Liver (tissue), 9 donors: Measurements from ENCODE around the gene SCAI. TPM values are rescaled to one million over a fixed set of nuclear protein-coding genes. Genes with fewer than 3 reads are reported as not detected.
"Not testable (repeated sequence)": the region's sequence is repeated elsewhere in the genome, so short reads cannot be mapped to it uniquely, and the experiment has no call there.

Experiments used
- DNase-seq: peaks from one replicate; pipeline ENCODE4 v3.0.0-alpha.2; 2017; ENCODE audit warnings: low spot score
- H3K27ac ChIP-seq, 2 donors: one replicate each; pipeline ENCODE4 v1.7.0; 2013; ENCODE audit warnings: inconsistent platforms in 2 of 2, low read length in 2 of 2, control low read depth in 1 of 2, low read depth in 1 of 2, mild to moderate bottlenecking in 1 of 2
- H3K27me3 ChIP-seq, 4 donors: one replicate each; pipeline versions ENCODE4 v1.6.1 to v1.7.0; 2013; ENCODE audit warnings: low read length in 3 of 4, inconsistent platforms in 1 of 4, mild to moderate bottlenecking in 1 of 4, moderate library complexity in 1 of 4; ENCODE audit not compliant: control insufficient read depth in 4 of 4, insufficient read depth in 4 of 4
- H3K36me3 ChIP-seq, 4 donors: one replicate each; pipeline versions ENCODE4 v1.6.1 to v1.7.0; 2013; ENCODE audit warnings: low read length in 3 of 4, mild to moderate bottlenecking in 3 of 4, low read depth in 1 of 4, moderate library complexity in 1 of 4; ENCODE audit not compliant: control insufficient read depth in 4 of 4, insufficient read depth in 3 of 4
- H3K4me1 ChIP-seq, 4 donors: one replicate each; pipeline versions ENCODE4 v1.6.1 to v1.7.0; 2013; ENCODE audit warnings: low read length in 3 of 4, mild to moderate bottlenecking in 3 of 4, moderate library complexity in 1 of 4; ENCODE audit not compliant: control insufficient read depth in 4 of 4, insufficient read depth in 4 of 4
- H3K4me3 ChIP-seq, 3 donors: one replicate each; pipeline versions ENCODE4 v1.6.1 to v1.7.0; 2013; ENCODE audit warnings: low read length in 3 of 3, control low read depth in 1 of 3, low read depth in 1 of 3, mild to moderate bottlenecking in 1 of 3
- H3K9ac ChIP-seq, 2 donors: one replicate each; pipeline ENCODE4 v1.7.0; 2013; ENCODE audit warnings: low read length in 2 of 2, mild to moderate bottlenecking in 2 of 2, moderate library complexity in 2 of 2, control low read depth in 1 of 2, low read depth in 1 of 2
- H3K9me3 ChIP-seq, 4 donors: one replicate each; pipeline versions ENCODE4 v1.6.1 to v1.7.0; 2013; ENCODE audit warnings: low read length in 3 of 4; ENCODE audit not compliant: control insufficient read depth in 4 of 4
- ATF3 ChIP-seq: IDR thresholded peaks from 2 replicates; pipeline ENCODE4 v1.6.1; 2016; ENCODE audit warnings: antibody characterized with exemption
- CTCF ChIP-seq: fragments of 150-350 bp; IDR thresholded peaks from 2 replicates; pipeline ENCODE4 v1.5.1; 2017; ENCODE audit warnings: improper control_type of control experiment, low read depth, low read length; ENCODE audit not compliant: missing input control
- EGR1 ChIP-seq, 2 donors: IDR thresholded peaks; 2 replicates each; pipeline ENCODE4 v1.6.1; 2016 to 2018; ENCODE audit warnings: antibody characterized with exemption in 2 of 2, low read depth in 2 of 2
- FOXA2 ChIP-seq: IDR thresholded peaks from 2 replicates; pipeline ENCODE4 v1.6.1; 2016; ENCODE audit warnings: antibody characterized with exemption
- GABPA ChIP-seq, 2 donors: IDR thresholded peaks in 1 of 2; conservative IDR thresholded peaks in 1 of 2; 2 replicates each; pipeline ENCODE4 v1.6.1; 2016; ENCODE audit warnings: antibody characterized with exemption in 2 of 2, mild to moderate bottlenecking in 1 of 2, moderate library complexity in 1 of 2
- HNF4A ChIP-seq, 2 donors: conservative IDR thresholded peaks; 2 replicates each; pipeline ENCODE4 v1.6.1; 2016; ENCODE audit warnings: antibody characterized with exemption in 2 of 2, mild to moderate bottlenecking in 2 of 2
- HNF4G ChIP-seq: IDR thresholded peaks from 2 replicates; pipeline ENCODE4 v1.6.1; 2016; ENCODE audit warnings: antibody characterized with exemption
- MAX ChIP-seq: IDR thresholded peaks from 2 replicates; pipeline ENCODE4 v1.6.1; 2016; ENCODE audit warnings: antibody characterized with exemption
- NR2F2 ChIP-seq: IDR thresholded peaks from 2 replicates; pipeline ENCODE4 v1.6.1; 2016; ENCODE audit warnings: antibody characterized with exemption
- RAD21 ChIP-seq, 2 donors: IDR thresholded peaks; 2 replicates each; pipeline ENCODE4 v1.6.1; 2016; ENCODE audit warnings: antibody characterized with exemption in 2 of 2, mild to moderate bottlenecking in 2 of 2
- REST ChIP-seq: IDR thresholded peaks from 2 replicates; pipeline ENCODE4 v1.6.1; 2016; ENCODE audit warnings: antibody characterized with exemption, mild to moderate bottlenecking
- RXRA ChIP-seq, 2 donors: IDR thresholded peaks; 2 replicates each; pipeline ENCODE4 v1.6.1; 2017 to 2018; ENCODE audit warnings: antibody characterized with exemption in 2 of 2, mild to moderate bottlenecking in 1 of 2
- YY1 ChIP-seq: IDR thresholded peaks from 2 replicates; pipeline ENCODE4 v1.6.1; 2016; ENCODE audit warnings: antibody characterized with exemption, mild to moderate bottlenecking
- ZBTB33 ChIP-seq: IDR thresholded peaks from 2 replicates; pipeline ENCODE4 v1.6.1; 2016; ENCODE audit warnings: antibody characterized with exemption
- WGBS: extraction: QIAGEN DNeasy Blood & Tissue Kit; methylation state at CpG from one replicate; pipeline ENCODE4 v1.1.7; 2013; 5-methylcytosine and 5-hydroxymethylcytosine counted together
- polyA plus RNA-seq, 2 donors: library from polyadenylated mRNA; stranded (reverse) in 1 of 2; unstranded in 1 of 2; fragments of 200-250 nt in 1 of 2; fragments of >200 nt in 1 of 2; fragmentation: Nextera tagmentation in 1 of 2; extraction: Ambion mirVana in 1 of 2; gene quantifications; one replicate each; pipeline versions ENCODE4 v1.2.1 to v1.2.3, GENCODE V29; 2013 to 2015
- total RNA-seq, 2 donors: library from RNA; depleted of rRNA; stranded (reverse); fragments of >200 nt; gene quantifications; one replicate each; pipeline ENCODE4 v1.2.3, GENCODE V29; 2014
- donor health status: healthy.
- donor health status: healthy.
- donor health status: healthy.
- donor health status: healthy.
- donor health status: healthy.

Gene SCAI
- total and polyA plus RNA-seq, 4 donors = 0.24 to 5.3 (median 1.6) TPM

- H3K36me3 ChIP-seq = no peaks in the 10 kb centered on the region
- H3K27me3 ChIP-seq = no peaks in the 10 kb centered on the region
- DNase-seq = no peak
- no peak overlapping the region for H3K9ac ChIP-seq
- H3K27ac ChIP-seq = no peak overlapping the region
- H3K9me3 ChIP-seq = no peaks in the 10 kb centered on the region
- no peak overlapping the region for H3K4me3 ChIP-seq
- no peaks in the 10 kb centered on the region for H3K4me1 ChIP-seq
- TF ChIP-seq RAD21 (IDR thresholded peaks at IDR 0.05) = no peak
- TF ChIP-seq GABPA (IDR thresholded peaks at IDR 0.05 in 1 of 2, conservative IDR thresholded peaks at IDR 0.05 in 1 of 2) = no peak
Measured at GRCh38 chr9:125089331-125089730, 54.0 kb downstream of the SCAI start.

GRCh38 chr9:125088752-125089151, 54.6 kb downstream of the SCAI start:
- no peaks in the 10 kb centered on the region for H3K27me3 ChIP-seq
- H3K9me3 ChIP-seq = no peaks in the 10 kb centered on the region
- WGBS = 93% methylated on average over 5 of the region's 5 CpGs
- H3K9ac ChIP-seq = no peak overlapping the region
- no peak for DNase-seq
- TF ChIP-seq FOXA2 (no peak), MAX (no peak), ATF3 (no peak), GABPA (IDR thresholded peaks at IDR 0.05 in 1 of 2, conservative IDR thresholded peaks at IDR 0.05 in 1 of 2) (no peak)
- H3K27ac ChIP-seq = no peak overlapping the region
- H3K4me3 ChIP-seq = no peak overlapping the region
- no peaks in the 10 kb centered on the region for H3K36me3 ChIP-seq
- H3K4me1 ChIP-seq = no peaks in the 10 kb centered on the region

GRCh38 chr9:125085703-125086477, 57.4 kb downstream of the SCAI start:
- Histone ChIP-seq H3K27me3 (no peaks in the 10 kb centered on the region), H3K36me3 (no peaks in the 10 kb centered on the region), H3K27ac (no peak overlapping the region), H3K9ac (no peak overlapping the region), H3K4me1 (no peaks in the 10 kb centered on the region), H3K4me3 (no peak overlapping the region), H3K9me3 (peaks cover 0 to 2% (median 0%) of the 10 kb centered on the region in 4 donors)
- 91% methylated on average over 6 of the region's 6 CpGs for WGBS
- no peak for TF ChIP-seq FOXA2
- TF ChIP-seq YY1 = no peak
- no peak for TF ChIP-seq EGR1 (IDR thresholded peaks at IDR 0.05; ENCODE audit: low read depth in 2 of 2)
- TF ChIP-seq MAX = no peak
- no peak for TF ChIP-seq RXRA (IDR thresholded peaks at IDR 0.05)
- no peak for TF ChIP-seq REST
- TF ChIP-seq ATF3 = no peak
- no peak for TF ChIP-seq NR2F2
- no peak for TF ChIP-seq HNF4G
- no peak for TF ChIP-seq CTCF
- TF ChIP-seq RAD21 (IDR thresholded peaks at IDR 0.05) = no peak
- no peak for TF ChIP-seq HNF4A (conservative IDR thresholded peaks at IDR 0.05)
- TF ChIP-seq ZBTB33 = no peak
- DNase-seq = no peak

- H3K9ac ChIP-seq, H3K27ac ChIP-seq, DNase-seq, H3K4me1 ChIP-seq, H3K9me3 ChIP-seq, H3K36me3 ChIP-seq, H3K4me3 ChIP-seq, H3K27me3 ChIP-seq: not testable (repeated sequence)
- WGBS = 97% methylated on average over 6 of the region's 6 CpGs
Measured at GRCh38 chr9:125082197-125082596, 61.1 kb downstream of the SCAI start.
